ENCODE results near the gene LTB4R2.

- TF ChIP-seq CTCF (IDR thresholded peaks at IDR 0.05; ENCODE audit: extremely low read depth in 1 of 2, insufficient read depth in 1 of 2, low read depth in 1 of 2, low read length in 2 of 2) = no peak
- TF ChIP-seq MAX (IDR thresholded peaks at IDR 0.05; ENCODE audit: insufficient read depth, insufficient read length) = no peak
- TF ChIP-seq POLR2A (IDR thresholded peaks at IDR 0.05; ENCODE audit: low read depth, low read length) = no peak
- TF ChIP-seq POLR2AphosphoS5 (IDR thresholded peaks at IDR 0.05; ENCODE audit: insufficient read depth, low read depth, low read length) = no peak
- TF ChIP-seq JUN (IDR thresholded peaks at IDR 0.05; ENCODE audit: borderline replicate concordance, insufficient read depth, insufficient read length, low read depth) = no peak
Measured at GRCh38 chr14:24292118-24292807, 17.7 kb upstream of the LTB4R2 start.

Data from endothelial cell of umbilical vein (primary cell).